ENCODE measurements around the gene ERBB4.

ERBB4 gene

DNA sequence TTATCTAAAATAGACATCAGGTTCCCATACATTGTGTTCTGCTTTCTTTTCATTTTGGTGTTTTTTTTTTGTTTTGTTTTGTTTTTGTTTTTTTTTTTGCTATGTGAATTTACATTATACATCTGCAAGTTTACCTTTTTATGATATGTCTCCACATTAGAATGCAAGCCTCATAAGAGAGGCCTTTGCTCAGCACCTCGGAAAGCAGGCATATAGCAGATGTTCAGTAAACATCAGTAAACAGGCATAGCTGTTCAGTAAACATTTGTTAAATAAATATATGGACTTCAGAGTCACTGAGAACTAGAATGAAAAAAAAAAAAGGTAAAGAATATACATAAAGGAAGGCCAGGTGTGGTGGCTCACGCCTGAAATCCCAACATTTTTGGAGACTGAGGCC, 405.3 kb downstream of the ERBB4 start:
- H3K79me2 ChIP-seq (ENCODE audit: insufficient read depth, low read depth), result no peaks in the 10 kb centered on the region
- H3K4me1 ChIP-seq (ENCODE audit: low read depth, poor library complexity, severe bottlenecking), result no peaks in the 10 kb centered on the region
- H3K27me3 ChIP-seq (ENCODE audit: insufficient read depth, low read depth), result no peaks in the 10 kb centered on the region
- no peaks in the 10 kb centered on the region for H3K36me3 ChIP-seq (ENCODE audit: insufficient read depth)
- H2AFZ ChIP-seq (ENCODE audit: low read depth), result no peak overlapping the region
- H3K4me3 ChIP-seq (IDR thresholded peaks at IDR 0.05; ENCODE audit: insufficient read depth, low read depth, low read length), result no peak overlapping the region
- no peak overlapping the region for H3K27ac ChIP-seq
- TF ChIP-seq, protein P1, sequence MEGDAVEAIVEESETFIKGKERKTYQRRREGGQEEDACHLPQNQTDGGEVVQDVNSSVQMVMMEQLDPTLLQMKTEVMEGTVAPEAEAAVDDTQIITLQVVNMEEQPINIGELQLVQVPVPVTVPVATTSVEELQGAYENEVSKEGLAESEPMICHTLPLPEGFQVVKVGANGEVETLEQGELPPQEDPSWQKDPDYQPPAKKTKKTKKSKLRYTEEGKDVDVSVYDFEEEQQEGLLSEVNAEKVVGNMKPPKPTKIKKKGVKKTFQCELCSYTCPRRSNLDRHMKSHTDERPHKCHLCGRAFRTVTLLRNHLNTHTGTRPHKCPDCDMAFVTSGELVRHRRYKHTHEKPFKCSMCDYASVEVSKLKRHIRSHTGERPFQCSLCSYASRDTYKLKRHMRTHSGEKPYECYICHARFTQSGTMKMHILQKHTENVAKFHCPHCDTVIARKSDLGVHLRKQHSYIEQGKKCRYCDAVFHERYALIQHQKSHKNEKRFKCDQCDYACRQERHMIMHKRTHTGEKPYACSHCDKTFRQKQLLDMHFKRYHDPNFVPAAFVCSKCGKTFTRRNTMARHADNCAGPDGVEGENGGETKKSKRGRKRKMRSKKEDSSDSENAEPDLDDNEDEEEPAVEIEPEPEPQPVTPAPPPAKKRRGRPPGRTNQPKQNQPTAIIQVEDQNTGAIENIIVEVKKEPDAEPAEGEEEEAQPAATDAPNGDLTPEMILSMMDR (conservative IDR thresholded peaks at IDR 0.05; ENCODE audit: low read depth, low read length), result no peak
- H3K9ac ChIP-seq, result no peak overlapping the region
- H3K4me2 ChIP-seq, result no peak overlapping the region
- no peaks in the 10 kb centered on the region for H4K20me1 ChIP-seq (ENCODE audit: insufficient read depth)

DNA sequence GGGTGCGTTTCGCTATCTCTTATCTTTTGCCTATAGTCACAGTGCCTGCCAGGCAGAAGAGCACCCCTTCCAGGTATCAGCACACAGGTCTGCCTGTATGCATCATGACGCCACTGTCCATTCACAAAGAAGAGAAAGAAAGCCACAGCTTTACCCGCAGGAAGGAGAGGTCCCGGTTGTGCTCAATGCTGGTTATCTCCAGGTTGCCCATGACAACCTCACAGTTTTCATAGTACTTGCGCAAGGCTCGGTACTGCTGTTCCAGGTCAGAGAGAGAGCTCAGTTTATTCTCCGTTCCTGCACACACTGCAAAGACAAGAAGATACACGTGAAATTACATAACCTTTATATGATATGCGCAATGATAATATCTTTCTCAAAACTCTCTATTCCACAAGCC, 414.0 kb downstream of the ERBB4 start:
- Histone ChIP-seq H3K4me3 (IDR thresholded peaks at IDR 0.05; ENCODE audit: insufficient read depth, low read depth, low read length) (no peak overlapping the region), H3K27me3 (ENCODE audit: insufficient read depth, low read depth) (no peaks in the 10 kb centered on the region), H3K9ac (no peak overlapping the region), H3K4me2 (no peak overlapping the region), H2AFZ (ENCODE audit: low read depth) (no peak overlapping the region), H3K27ac (no peak overlapping the region), H4K20me1 (ENCODE audit: insufficient read depth) (no peaks in the 10 kb centered on the region), H3K4me1 (ENCODE audit: low read depth, poor library complexity, severe bottlenecking) (no peaks in the 10 kb centered on the region), H3K36me3 (ENCODE audit: insufficient read depth) (no peaks in the 10 kb centered on the region), H3K79me2 (ENCODE audit: insufficient read depth, low read depth) (no peaks in the 10 kb centered on the region)
- TF ChIP-seq, protein P1 (conservative IDR thresholded peaks at IDR 0.05; ENCODE audit: low read depth, low read length), result no peak

DNA sequence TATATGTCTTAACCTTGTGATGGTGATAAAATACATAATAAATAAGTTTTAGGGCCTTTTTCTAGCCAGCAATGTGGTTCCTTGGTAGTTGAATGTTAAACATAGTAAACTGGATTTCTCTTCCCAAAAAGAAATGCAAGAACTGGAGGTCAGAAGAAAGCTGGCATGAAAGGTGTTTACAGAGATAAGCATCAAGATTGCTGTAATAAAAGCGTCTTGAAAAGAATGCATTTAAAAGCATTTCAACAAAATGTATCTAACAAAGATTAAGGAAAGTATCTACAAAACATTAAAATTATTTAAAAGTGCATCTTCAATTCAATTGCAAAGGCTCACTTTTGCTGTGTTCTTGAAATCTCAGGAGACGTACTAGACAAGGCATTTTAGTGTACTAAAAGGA, 419.0 kb downstream of the ERBB4 start:
- Histone ChIP-seq H3K27me3 (ENCODE audit: insufficient read depth, low read depth) (no peaks in the 10 kb centered on the region), H3K4me3 (IDR thresholded peaks at IDR 0.05; ENCODE audit: insufficient read depth, low read depth, low read length) (no peak overlapping the region), H3K4me2 (no peak overlapping the region), H2AFZ (ENCODE audit: low read depth) (no peak overlapping the region), H3K36me3 (ENCODE audit: insufficient read depth) (no peaks in the 10 kb centered on the region), H3K9ac (no peak overlapping the region), H3K4me1 (ENCODE audit: low read depth, poor library complexity, severe bottlenecking) (no peaks in the 10 kb centered on the region), H4K20me1 (ENCODE audit: insufficient read depth) (no peaks in the 10 kb centered on the region), H3K27ac (no peak overlapping the region), H3K79me2 (ENCODE audit: insufficient read depth, low read depth) (no peaks in the 10 kb centered on the region)
- TF ChIP-seq, protein P1 (conservative IDR thresholded peaks at IDR 0.05; ENCODE audit: low read depth, low read length), result no peak

DNA sequence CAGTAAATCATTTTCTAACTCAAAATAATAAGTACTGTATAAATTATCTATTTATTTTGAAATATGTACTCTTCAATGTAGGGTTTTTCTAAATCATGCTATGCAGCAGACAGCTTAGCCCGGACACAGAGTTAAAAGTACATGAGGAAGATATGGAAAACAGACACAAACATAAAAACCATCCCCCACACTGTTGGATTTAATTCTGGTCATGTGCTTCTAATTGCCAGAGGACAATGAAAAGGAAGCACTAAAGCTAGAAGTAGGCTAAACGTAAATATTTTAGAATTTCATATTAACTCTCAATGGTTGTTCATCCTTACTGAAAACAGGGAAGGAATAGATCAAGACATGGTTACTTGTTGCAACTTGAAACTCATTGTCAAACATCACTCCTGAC, 420.7 kb downstream of the ERBB4 start:
- Histone ChIP-seq H2AFZ (ENCODE audit: low read depth) (no peak overlapping the region), H3K36me3 (ENCODE audit: insufficient read depth) (no peaks in the 10 kb centered on the region), H3K27me3 (ENCODE audit: insufficient read depth, low read depth) (no peaks in the 10 kb centered on the region), H4K20me1 (ENCODE audit: insufficient read depth) (no peaks in the 10 kb centered on the region), H3K27ac (no peak overlapping the region), H3K79me2 (ENCODE audit: insufficient read depth, low read depth) (no peaks in the 10 kb centered on the region), H3K4me3 (IDR thresholded peaks at IDR 0.05; ENCODE audit: insufficient read depth, low read depth, low read length) (no peak overlapping the region), H3K9ac (no peak overlapping the region), H3K4me2 (no peak overlapping the region), H3K4me1 (ENCODE audit: low read depth, poor library complexity, severe bottlenecking) (no peaks in the 10 kb centered on the region)
- TF ChIP-seq, protein P1 (conservative IDR thresholded peaks at IDR 0.05; ENCODE audit: low read depth, low read length), result no peak

DNA sequence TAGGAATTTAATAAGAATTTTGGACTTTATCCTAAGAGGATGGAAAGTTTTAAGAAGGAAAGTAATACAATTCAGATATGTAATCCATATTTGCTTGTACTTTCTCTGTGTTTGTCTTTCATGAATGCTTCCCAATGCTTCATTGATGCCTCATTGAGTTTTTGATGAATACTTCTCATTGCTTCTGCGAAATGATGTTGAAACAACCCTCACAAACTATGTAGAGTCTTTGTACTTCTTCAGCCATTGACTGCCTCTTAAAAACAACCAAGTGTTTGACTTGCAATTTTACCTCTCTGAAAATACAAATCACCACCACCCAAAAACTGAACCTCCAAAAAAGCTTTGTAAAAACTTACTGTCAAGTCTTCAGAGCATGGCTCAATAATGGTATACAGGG, 424.1 kb downstream of the ERBB4 start:
- no peaks in the 10 kb centered on the region for H3K79me2 ChIP-seq (ENCODE audit: insufficient read depth, low read depth)
- no peaks in the 10 kb centered on the region for H3K27me3 ChIP-seq (ENCODE audit: insufficient read depth, low read depth)
- no peak overlapping the region for H3K9ac ChIP-seq
- TF ChIP-seq, protein P1 (conservative IDR thresholded peaks at IDR 0.05; ENCODE audit: low read depth, low read length), result no peak
- H3K4me1 ChIP-seq (ENCODE audit: low read depth, poor library complexity, severe bottlenecking), result no peaks in the 10 kb centered on the region
- no peak overlapping the region for H3K4me2 ChIP-seq
- no peak overlapping the region for H3K27ac ChIP-seq
- no peaks in the 10 kb centered on the region for H3K36me3 ChIP-seq (ENCODE audit: insufficient read depth)
- no peaks in the 10 kb centered on the region for H4K20me1 ChIP-seq (ENCODE audit: insufficient read depth)
- H2AFZ ChIP-seq (ENCODE audit: low read depth), result no peak overlapping the region
- H3K4me3 ChIP-seq (IDR thresholded peaks at IDR 0.05; ENCODE audit: insufficient read depth, low read depth, low read length), result no peak overlapping the region

Measured in KMS-11 (cell line).